Lung (tissue), 12 donors: ENCODE data around the gene IKBKG. TPM values are rescaled to one million over a fixed set of nuclear protein-coding genes. Genes with fewer than 3 reads are reported as not detected.

Source experiments
- ATAC-seq: fragments of 200-7000 bp; cut with Tn5 transposase; one replicate; pipeline ENCODE4 v1.9.1; 2020; ENCODE audit warnings: moderate number of reproducible peaks; ENCODE audit not compliant: insufficient read depth, low FRiP score
- DNase-seq, 3 donors: peaks; one replicate each; pipeline ENCODE4 v3.0.0-alpha.2; 2013 to 2017
- H3K27ac ChIP-seq, 2 donors: one replicate each; pipeline ENCODE4 v1.5.1; 2013; ENCODE audit warnings: mild to moderate bottlenecking in 2 of 2, moderate library complexity in 2 of 2, control low read depth in 1 of 2, inconsistent platforms in 1 of 2, low read depth in 1 of 2, low read length in 1 of 2
- H3K27me3 ChIP-seq, 3 donors: one replicate each; pipeline ENCODE4 v1.5.1; 2013; ENCODE audit warnings: low read length in 2 of 3; ENCODE audit not compliant: control insufficient read depth in 3 of 3, insufficient read depth in 3 of 3
- H3K36me3 ChIP-seq, 4 donors: one replicate each; pipeline ENCODE4 v1.5.1; 2013; ENCODE audit warnings: low read length in 4 of 4, mild to moderate bottlenecking in 1 of 4, moderate library complexity in 1 of 4; ENCODE audit not compliant: control insufficient read depth in 4 of 4, insufficient read depth in 4 of 4
- H3K4me1 ChIP-seq, 5 donors: one replicate each; pipeline ENCODE4 v1.5.1; 2013; ENCODE audit warnings: low read length in 5 of 5, mild to moderate bottlenecking in 2 of 5, moderate library complexity in 1 of 5; ENCODE audit not compliant: control insufficient read depth in 5 of 5, insufficient read depth in 5 of 5
- H3K4me3 ChIP-seq: one replicate; pipeline ENCODE4 v1.5.1; 2013; ENCODE audit warnings: mild to moderate bottlenecking, control low read depth, moderate library complexity
- H3K9ac ChIP-seq, 2 donors: one replicate each; pipeline ENCODE4 v1.5.1; 2013; ENCODE audit warnings: low read length in 2 of 2, control low read depth in 1 of 2; ENCODE audit not compliant: insufficient read depth in 1 of 2
- H3K9me3 ChIP-seq, 4 donors: one replicate each; pipeline ENCODE4 v1.5.1; 2013; ENCODE audit warnings: low read length in 3 of 4, mild to moderate bottlenecking in 1 of 4, moderate library complexity in 1 of 4; ENCODE audit not compliant: control insufficient read depth in 4 of 4, insufficient read depth in 3 of 4
- CTCF ChIP-seq: IDR thresholded peaks from 2 replicates; pipeline ENCODE4 v1.5.1; 2012; ENCODE audit warnings: mild to moderate bottlenecking; ENCODE audit errors: control extremely low read depth, extremely low read depth
- WGBS, 2 donors: extraction: QIAGEN DNeasy Blood & Tissue Kit; methylation state at CpG; one replicate each; pipeline ENCODE4 v1.1.7; 2013; 5-methylcytosine and 5-hydroxymethylcytosine counted together
- polyA plus RNA-seq, 2 donors: library from polyadenylated mRNA; stranded (reverse); fragments of 200-250 nt; gene quantifications; one replicate each; pipeline ENCODE4 v1.2.1, GENCODE V29; 2013
- total RNA-seq, 2 donors: library from RNA; depleted of rRNA in 1 of 2; stranded (reverse); fragments of >200 nt in 1 of 2; gene quantifications; one replicate each; pipeline ENCODE4 v1.2.1, GENCODE V29; 2014 to 2021
- donor health status: control.
- donor health status: control.
- donor health status: Bipolar disorder and iron deficiency.
- donor health status: healthy.
- donor health status: DM: yes; HTN: yes; CAD: no.

The IKBKG gene
- total and polyA plus RNA-seq, 4 donors, result 12.0 to 58.3 (median 36.4) TPM

- no peak for ATAC-seq
- 78 to 84% methylated on average over 5 to 6 of the region's 6 CpGs for WGBS, 2 donors
- peaks cover 0 to 3% (median 0%) of the 10 kb centered on the region in 4 donors for H3K9me3 ChIP-seq
- no peaks in the 10 kb centered on the region for H3K27me3 ChIP-seq
- H3K9ac ChIP-seq, result no peak overlapping the region
- no peak overlapping the region for H3K4me3 ChIP-seq
- DNase-seq, result no peak
- H3K36me3 ChIP-seq, result peaks cover 0 to 14% (median 2%) of the 10 kb centered on the region in 4 donors
- no peak overlapping the region for H3K27ac ChIP-seq
- H3K4me1 ChIP-seq, result peaks cover 0 to 8% (median 3%) of the 10 kb centered on the region in 5 donors
- no peak for TF ChIP-seq CTCF
Measured at GRCh38 chrX:154529206-154529612, 18.2 kb upstream of the IKBKG start.

GRCh38 chrX:154530286-154530685, 17.1 kb upstream of the IKBKG start:
- H3K27ac ChIP-seq, result no peak overlapping the region
- no peak overlapping the region for H3K4me3 ChIP-seq
- H3K36me3 ChIP-seq, result peaks cover 0 to 18% (median 3%) of the 10 kb centered on the region in 4 donors
- no peaks in the 10 kb centered on the region for H3K27me3 ChIP-seq
- 80 to 85% methylated on average over 7 to 11 of the region's 11 CpGs for WGBS, 2 donors
- H3K9me3 ChIP-seq, result peaks cover 0 to 3% (median 0%) of the 10 kb centered on the region in 4 donors
- H3K9ac ChIP-seq, result no peak overlapping the region
- peaks cover 0 to 12% (median 3%) of the 10 kb centered on the region in 5 donors for H3K4me1 ChIP-seq
- TF ChIP-seq CTCF, result no peak
- DNase-seq, result no peak
- no peak for ATAC-seq

GRCh38 chrX:154531626-154532025, 15.8 kb upstream of the IKBKG start:
- Histone ChIP-seq H3K9ac (no peak overlapping the region), H3K9me3 (peaks cover 0 to 3% (median 0%) of the 10 kb centered on the region in 4 donors), H3K27ac (no peak overlapping the region), H3K27me3 (no peaks in the 10 kb centered on the region), H3K36me3 (peaks cover 0 to 19% (median 4%) of the 10 kb centered on the region in 4 donors), H3K4me3 (no peak overlapping the region), H3K4me1 (peaks cover 0 to 12% (median 3%) of the 10 kb centered on the region in 5 donors)
- DNase-seq (peak in 2 of 3 donors; percentile 43 to 48), ATAC-seq (no peak)
- TF ChIP-seq CTCF, result no peak
- WGBS, 2 donors, result 75 to 87% methylated on average over 6 to 16 of the region's 16 CpGs

- no peaks in the 10 kb centered on the region for H3K27me3 ChIP-seq
- DNase-seq, result no peak
- H3K27ac ChIP-seq, result no peak overlapping the region
- H3K9me3 ChIP-seq, result peaks cover 0 to 3% (median 0%) of the 10 kb centered on the region in 4 donors
- ATAC-seq, result no peak
- no peak overlapping the region for H3K9ac ChIP-seq
- no peak overlapping the region for H3K4me3 ChIP-seq
- TF ChIP-seq CTCF, result no peak
- peaks cover 0 to 4% (median 0%) of the 10 kb centered on the region in 5 donors for H3K4me1 ChIP-seq
- 90 to 91% methylated on average over 10 to 23 of the region's 23 CpGs for WGBS, 2 donors
- peaks cover 0 to 19% (median 4%) of the 10 kb centered on the region in 4 donors for H3K36me3 ChIP-seq
Measured at GRCh38 chrX:154532690-154533089, 14.7 kb upstream of the IKBKG start.
